Prostate gland (tissue), 2 donors: ENCODE data around the gene SLC1A2. TPM values are rescaled to one million over a fixed set of nuclear protein-coding genes. Genes with fewer than 3 reads are reported as not detected.
A peak's percentile ranks its signal among the peaks of the same experiment; 100 is the strongest.

Source experiments
- DNase-seq: peaks from one replicate; pipeline ENCODE4 v3.0.0-alpha.2; 2019; ENCODE audit warnings: low spot score
- H3K27ac ChIP-seq, 2 donors: fragments of 200-600 bp; sonication (generic); 2 replicates each; pipeline ENCODE4 v1.5.1; 2017 to 2019
- H3K27me3 ChIP-seq: fragments of 200-600 bp; sonication (generic); replicated peaks from 2 replicates; pipeline ENCODE4 v1.5.1; 2019; ENCODE audit not compliant: insufficient read depth
- H3K36me3 ChIP-seq, 2 donors: fragments of 200-600 bp; sonication (generic); 1 replicate in 1 of 2; 2 replicates in 1 of 2; pipeline versions ENCODE4 v1.5.1 to v1.8.1; 2017 to 2019
- H3K4me1 ChIP-seq: fragments of 200-600 bp; sonication (generic); replicated peaks from 2 replicates; pipeline ENCODE4 v1.5.1; 2019
- H3K4me3 ChIP-seq, 2 donors: fragments of 200-600 bp; sonication (generic); 2 replicates each; pipeline ENCODE4 v1.5.1; 2017 to 2019
- H3K9me3 ChIP-seq: fragments of 200-600 bp; sonication (generic); 2 replicates; pipeline ENCODE4 v1.5.1; 2017
- POLR2A ChIP-seq: fragments of 450-650 bp; IDR thresholded peaks from one replicate; pipeline ENCODE4 v1.6.1; 2016; ENCODE audit warnings: antibody characterized with exemption, mild to moderate bottlenecking
- POLR2AphosphoS5 ChIP-seq: sonication (generic); formaldehyde crosslinking; IDR thresholded peaks from one replicate; pipeline ENCODE4 v1.6.1; 2017; ENCODE audit warnings: antibody characterized with exemption
- WGBS: methylation state at CpG from one replicate; pipeline ENCODE4 v1.1.5; 2018; 5-methylcytosine and 5-hydroxymethylcytosine counted together
- intact Hi-C: fragments of 100-400 bp; cut with DNase I; formaldehyde crosslinking; loops from one replicate; pipeline ENCODE4 v1.14.2; 2022
- total RNA-seq, 2 donors: library from RNA; depleted of rRNA; stranded (reverse); fragments of >200 nt; gene quantifications; one replicate each; pipeline ENCODE4 v1.1.0, GENCODE V29; 2016
- TF ChIP-seq, protein P1 (sequence below), 4 experiments: fragments of 200-600 bp in 2 of 4; fragments of 450-650 bp in 2 of 4; sonication (generic) in 2 of 4; IDR thresholded peaks; 1 replicate in 3 of 4; 2 replicates in 1 of 4; pipeline ENCODE4 v1.5.1; 2016 to 2019; ENCODE audit warnings: antibody characterized with exemption in 4 of 4, mild to moderate bottlenecking in 2 of 4, moderate library complexity in 2 of 4

The SLC1A2 gene
- total RNA-seq, 2 donors from 2014 or later: 0.82 to 1.5 TPM

DNA sequence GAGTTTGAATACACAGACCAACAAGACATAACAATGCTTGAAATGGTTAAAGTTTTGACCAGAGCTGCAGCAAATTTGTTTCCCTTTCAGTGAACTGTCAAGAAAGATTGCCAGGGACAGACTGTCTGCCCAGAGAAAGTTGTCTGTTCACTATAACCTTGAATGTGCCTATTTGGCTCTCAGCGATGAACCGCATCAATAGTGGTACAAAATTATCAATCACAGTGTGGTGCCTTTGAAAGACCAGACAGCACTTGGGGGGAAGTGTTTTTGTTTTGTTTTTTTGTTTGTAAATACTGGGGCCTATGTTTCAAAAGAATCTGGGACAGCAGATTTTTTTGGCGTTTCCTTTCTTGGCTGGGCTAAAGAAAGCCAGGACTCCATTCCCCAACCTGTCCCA is 157.3 kb downstream of the SLC1A2 start:
- Histone ChIP-seq H3K27ac (no peak overlapping the region), H3K4me3 (no peak overlapping the region), H3K9me3 (no peaks in the 10 kb centered on the region), H3K4me1 (peaks cover 5% of the 10 kb centered on the region), H3K36me3 (no peaks in the 10 kb centered on the region), H3K27me3 (no peaks in the 10 kb centered on the region)
- WGBS: 93% methylated on average over 3 of the region's 3 CpGs
- TF ChIP-seq POLR2AphosphoS5 (no peak), POLR2A (no peak)
- TF ChIP-seq, protein P1, sequence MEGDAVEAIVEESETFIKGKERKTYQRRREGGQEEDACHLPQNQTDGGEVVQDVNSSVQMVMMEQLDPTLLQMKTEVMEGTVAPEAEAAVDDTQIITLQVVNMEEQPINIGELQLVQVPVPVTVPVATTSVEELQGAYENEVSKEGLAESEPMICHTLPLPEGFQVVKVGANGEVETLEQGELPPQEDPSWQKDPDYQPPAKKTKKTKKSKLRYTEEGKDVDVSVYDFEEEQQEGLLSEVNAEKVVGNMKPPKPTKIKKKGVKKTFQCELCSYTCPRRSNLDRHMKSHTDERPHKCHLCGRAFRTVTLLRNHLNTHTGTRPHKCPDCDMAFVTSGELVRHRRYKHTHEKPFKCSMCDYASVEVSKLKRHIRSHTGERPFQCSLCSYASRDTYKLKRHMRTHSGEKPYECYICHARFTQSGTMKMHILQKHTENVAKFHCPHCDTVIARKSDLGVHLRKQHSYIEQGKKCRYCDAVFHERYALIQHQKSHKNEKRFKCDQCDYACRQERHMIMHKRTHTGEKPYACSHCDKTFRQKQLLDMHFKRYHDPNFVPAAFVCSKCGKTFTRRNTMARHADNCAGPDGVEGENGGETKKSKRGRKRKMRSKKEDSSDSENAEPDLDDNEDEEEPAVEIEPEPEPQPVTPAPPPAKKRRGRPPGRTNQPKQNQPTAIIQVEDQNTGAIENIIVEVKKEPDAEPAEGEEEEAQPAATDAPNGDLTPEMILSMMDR (IDR thresholded peaks at IDR 0.05): no peak
- DNase-seq: no peak
- intact Hi-C loops: no loop called here

DNA sequence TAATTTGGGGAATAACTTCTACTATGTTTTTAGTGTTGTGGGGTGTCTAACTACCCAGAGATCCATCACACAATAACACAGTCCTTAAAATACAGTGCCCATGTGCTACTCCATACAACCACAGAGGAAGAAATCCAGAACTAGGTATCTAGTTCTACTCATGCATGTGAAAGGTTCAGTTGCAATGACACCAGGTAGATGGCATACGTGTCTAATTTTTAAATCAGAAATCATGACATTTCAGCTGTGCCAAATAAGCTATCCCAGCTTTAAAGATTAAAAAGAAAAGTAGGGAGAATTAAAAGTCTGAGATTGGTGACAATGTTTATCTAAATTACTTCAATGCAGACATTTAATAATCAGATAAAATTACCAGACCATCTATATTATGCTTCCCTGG is 158.2 kb downstream of the SLC1A2 start:
- Histone ChIP-seq H3K4me3 (no peak overlapping the region), H3K36me3 (no peaks in the 10 kb centered on the region), H3K27ac (no peak overlapping the region), H3K27me3 (no peaks in the 10 kb centered on the region), H3K4me1 (peaks cover 5% of the 10 kb centered on the region), H3K9me3 (no peaks in the 10 kb centered on the region)
- TF ChIP-seq, protein P1 (IDR thresholded peaks at IDR 0.05): peak in 1 of 4 experiments; percentile 7
- TF ChIP-seq POLR2A: no peak
- WGBS: 83% methylated on average over 1 of the region's 1 CpG
- DNase-seq: no peak
- intact Hi-C loops: no loop called here

DNA sequence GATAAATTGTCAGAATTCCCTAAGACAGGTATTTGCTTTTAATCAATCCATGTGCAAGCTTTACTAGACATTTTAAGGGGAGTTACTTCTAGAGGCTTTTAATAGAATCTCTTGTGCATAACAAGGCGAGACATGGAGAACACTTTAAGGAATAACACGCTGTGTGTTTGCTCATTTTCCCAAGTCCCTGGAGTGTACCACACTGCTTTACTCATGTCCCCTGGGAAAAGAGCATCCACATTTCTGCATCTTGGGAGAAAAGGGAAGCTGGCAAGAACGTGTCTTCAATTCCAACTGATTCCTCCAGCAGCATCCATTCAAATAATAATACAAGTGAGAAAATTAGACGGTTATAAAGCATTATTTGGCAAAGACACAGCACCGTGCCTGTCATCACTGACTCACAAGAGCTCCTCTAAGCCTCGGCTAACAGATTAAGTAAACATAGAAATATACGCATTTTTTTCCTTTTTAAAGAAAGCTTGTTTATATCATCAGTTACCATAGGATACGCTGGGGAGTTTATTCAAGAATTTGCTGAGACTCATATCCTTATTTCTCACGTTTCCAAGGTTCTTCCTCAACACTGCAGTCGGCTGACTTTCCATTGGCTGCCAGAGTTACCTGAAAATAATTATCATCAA is 158.9 kb downstream of the SLC1A2 start:
- Histone ChIP-seq H3K27ac (no peak overlapping the region), H3K27me3 (no peaks in the 10 kb centered on the region), H3K4me1 (peaks cover 5% of the 10 kb centered on the region), H3K4me3 (no peak overlapping the region), H3K36me3 (no peaks in the 10 kb centered on the region), H3K9me3 (no peaks in the 10 kb centered on the region)
- WGBS: 27% methylated on average over 10 of the region's 10 CpGs
- intact Hi-C loops: no loop called here
- DNase-seq: no peak
- TF ChIP-seq, protein P1 (IDR thresholded peaks at IDR 0.05): no peak
- TF ChIP-seq POLR2AphosphoS5: no peak
- no peak for TF ChIP-seq POLR2A

DNA sequence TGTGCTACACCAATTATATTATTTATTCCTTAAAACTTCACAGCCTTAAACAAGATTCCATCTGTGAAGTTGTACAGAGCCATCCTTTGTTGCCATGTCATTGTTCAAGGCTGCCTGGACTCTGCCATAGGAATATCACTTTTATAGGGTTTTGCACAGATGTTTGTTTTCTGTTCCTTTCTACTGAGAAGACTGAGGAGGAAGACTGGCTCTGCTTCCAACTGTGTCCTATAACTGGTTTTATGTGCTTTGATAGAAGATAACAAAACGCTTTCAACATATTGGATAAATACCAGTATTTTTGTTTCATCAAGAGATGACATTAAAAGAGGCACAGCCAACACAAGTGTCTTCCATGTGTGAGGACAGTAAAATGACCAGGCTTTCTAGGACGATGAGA is 159.8 kb downstream of the SLC1A2 start:
- intact Hi-C loops: loop anchor here (10.0 kb wide), 1 partner anchor 105 kb away; no protein-coding TSS in a partner anchor
- Histone ChIP-seq H3K4me1 (peaks cover 5% of the 10 kb centered on the region), H3K27ac (no peak overlapping the region), H3K9me3 (no peaks in the 10 kb centered on the region), H3K4me3 (no peak overlapping the region), H3K27me3 (no peaks in the 10 kb centered on the region), H3K36me3 (no peaks in the 10 kb centered on the region)
- 15% methylated on average over 2 of the region's 2 CpGs for WGBS
- peak; percentile 59 for DNase-seq
- TF ChIP-seq POLR2AphosphoS5 (peak; percentile 90), POLR2A (no peak)
- TF ChIP-seq, protein P1 (IDR thresholded peaks at IDR 0.05): no peak

DNA sequence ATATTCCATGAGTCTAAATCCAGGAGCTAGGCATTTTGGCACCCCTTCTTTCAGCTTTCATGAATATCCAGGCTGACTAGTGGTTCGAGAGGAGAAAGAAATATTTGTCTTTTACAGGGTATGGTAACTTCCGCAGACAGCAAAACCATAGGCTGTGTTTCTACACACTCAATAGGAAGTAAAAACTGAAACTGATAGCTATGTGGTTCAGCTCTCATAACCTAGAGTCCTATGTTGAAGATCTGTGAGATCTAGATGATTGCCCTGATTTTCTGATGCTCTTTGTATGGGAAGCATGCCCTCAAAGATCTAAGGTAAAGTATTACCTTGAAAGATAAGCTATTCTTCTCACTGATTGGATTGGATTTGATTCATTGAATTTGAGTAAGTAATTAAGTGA is 162.1 kb downstream of the SLC1A2 start:
- Histone ChIP-seq H3K36me3 (no peaks in the 10 kb centered on the region), H3K9me3 (no peaks in the 10 kb centered on the region), H3K27ac (no peak overlapping the region), H3K4me3 (no peak overlapping the region), H3K4me1 (peaks cover 5% of the 10 kb centered on the region), H3K27me3 (no peaks in the 10 kb centered on the region)
- 88% methylated on average over 2 of the region's 2 CpGs for WGBS
- intact Hi-C loops: loop anchor here (10.0 kb wide), 1 partner anchor 108 kb away; no protein-coding TSS in a partner anchor
- TF ChIP-seq POLR2AphosphoS5 (no peak), POLR2A (no peak)
- TF ChIP-seq, protein P1 (IDR thresholded peaks at IDR 0.05): no peak
- DNase-seq: no peak
